IPS-18a (cell line): ENCODE data around the gene FSCB.
"Not testable (repeated sequence)": the region's sequence is repeated elsewhere in the genome, so short reads cannot be mapped to it uniquely, and the experiment has no call there.

Experiments
- H3K27ac ChIP-seq: one replicate; pipeline ENCODE4 v1.5.1; 2013; ENCODE audit warnings: low read length
- H3K27me3 ChIP-seq: one replicate; pipeline ENCODE4 v1.6.1; 2013; ENCODE audit warnings: mild to moderate bottlenecking, low read length; ENCODE audit not compliant: control insufficient read depth, insufficient read depth
- H3K36me3 ChIP-seq: one replicate; pipeline ENCODE4 v1.6.1; 2013; ENCODE audit warnings: low read depth, low read length; ENCODE audit not compliant: control insufficient read depth
- H3K4me1 ChIP-seq: one replicate; pipeline ENCODE4 v1.6.1; 2013; ENCODE audit warnings: low read depth, low read length; ENCODE audit not compliant: control insufficient read depth
- H3K4me3 ChIP-seq: one replicate; pipeline ENCODE4 v1.5.1; 2013; ENCODE audit warnings: low read length
- H3K9ac ChIP-seq: one replicate; pipeline ENCODE4 v1.6.1; 2013; ENCODE audit warnings: mild to moderate bottlenecking, low read length, moderate library complexity
- H3K9me3 ChIP-seq: one replicate; pipeline ENCODE4 v1.6.1; 2013; ENCODE audit warnings: low read depth, low read length; ENCODE audit not compliant: control insufficient read depth

Gene FSCB, protein sequence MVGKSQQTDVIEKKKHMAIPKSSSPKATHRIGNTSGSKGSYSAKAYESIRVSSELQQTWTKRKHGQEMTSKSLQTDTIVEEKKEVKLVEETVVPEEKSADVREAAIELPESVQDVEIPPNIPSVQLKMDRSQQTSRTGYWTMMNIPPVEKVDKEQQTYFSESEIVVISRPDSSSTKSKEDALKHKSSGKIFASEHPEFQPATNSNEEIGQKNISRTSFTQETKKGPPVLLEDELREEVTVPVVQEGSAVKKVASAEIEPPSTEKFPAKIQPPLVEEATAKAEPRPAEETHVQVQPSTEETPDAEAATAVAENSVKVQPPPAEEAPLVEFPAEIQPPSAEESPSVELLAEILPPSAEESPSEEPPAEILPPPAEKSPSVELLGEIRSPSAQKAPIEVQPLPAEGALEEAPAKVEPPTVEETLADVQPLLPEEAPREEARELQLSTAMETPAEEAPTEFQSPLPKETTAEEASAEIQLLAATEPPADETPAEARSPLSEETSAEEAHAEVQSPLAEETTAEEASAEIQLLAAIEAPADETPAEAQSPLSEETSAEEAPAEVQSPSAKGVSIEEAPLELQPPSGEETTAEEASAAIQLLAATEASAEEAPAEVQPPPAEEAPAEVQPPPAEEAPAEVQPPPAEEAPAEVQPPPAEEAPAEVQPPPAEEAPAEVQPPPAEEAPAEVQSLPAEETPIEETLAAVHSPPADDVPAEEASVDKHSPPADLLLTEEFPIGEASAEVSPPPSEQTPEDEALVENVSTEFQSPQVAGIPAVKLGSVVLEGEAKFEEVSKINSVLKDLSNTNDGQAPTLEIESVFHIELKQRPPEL

DNA sequence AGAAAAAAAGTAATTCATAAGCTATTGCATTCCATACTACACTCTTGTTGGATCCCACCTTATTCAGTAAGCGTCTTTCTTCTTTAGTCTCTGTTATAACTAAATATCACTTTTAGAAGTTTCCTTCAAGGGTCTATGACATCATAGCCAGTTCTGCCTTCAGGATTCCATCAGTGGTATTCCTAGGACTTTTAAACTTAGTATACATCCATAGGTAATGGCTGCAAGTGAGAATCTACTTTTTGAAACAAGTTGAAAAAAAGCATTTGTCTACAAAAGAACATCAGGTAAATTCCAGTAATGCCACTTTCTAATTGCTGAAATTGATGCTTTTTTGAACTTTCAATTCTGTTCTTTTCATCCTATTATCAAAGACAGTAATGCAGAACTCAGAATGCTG is at the start of gene FSCB:
Gene FSCB (minus strand): TSS at position 101 of the 400 bp plus-strand sequence. CDS start 296 bp downstream, outside the sequence.
- no peaks in the 10 kb centered on the region for H3K27me3 ChIP-seq
- no peak within 1 kb of the TSS for H3K9ac ChIP-seq

DNA sequence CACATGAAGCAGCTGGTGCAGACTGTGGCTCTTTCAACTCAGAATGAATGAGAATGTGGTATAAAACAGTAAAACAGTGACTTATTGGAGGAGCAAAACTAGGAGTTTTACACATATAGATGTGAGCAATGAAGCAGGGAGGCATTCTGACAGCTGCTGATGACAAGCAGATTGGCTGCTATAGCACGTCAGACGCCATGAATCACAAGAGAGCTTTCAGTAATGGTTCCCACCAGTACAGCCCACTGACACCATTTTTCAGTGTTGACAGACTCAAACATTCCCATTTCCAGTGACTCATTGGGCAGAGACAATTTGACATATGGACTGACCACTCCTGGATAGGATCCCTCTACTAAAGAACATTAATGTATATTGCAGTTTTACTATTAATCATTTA is 24.6 kb upstream of the FSCB start:
- H3K9ac ChIP-seq = no peak overlapping the region
- no peaks in the 10 kb centered on the region for H3K4me1 ChIP-seq
- no peaks in the 10 kb centered on the region for H3K27me3 ChIP-seq
- no peak overlapping the region for H3K4me3 ChIP-seq
- H3K9me3 ChIP-seq = no peaks in the 10 kb centered on the region
- H3K27ac ChIP-seq = no peak overlapping the region
- no peaks in the 10 kb centered on the region for H3K36me3 ChIP-seq

More for the DNA sequence above, at the start of gene FSCB:
- Histone ChIP-seq H3K9me3 (no peaks in the 10 kb centered on the region), H3K4me1 (no peaks in the 10 kb centered on the region), H3K27ac (no peak within 1 kb of the TSS), H3K4me3 (no peak within 1 kb of the TSS), H3K36me3 (no peaks in the 10 kb centered on the region)

DNA sequence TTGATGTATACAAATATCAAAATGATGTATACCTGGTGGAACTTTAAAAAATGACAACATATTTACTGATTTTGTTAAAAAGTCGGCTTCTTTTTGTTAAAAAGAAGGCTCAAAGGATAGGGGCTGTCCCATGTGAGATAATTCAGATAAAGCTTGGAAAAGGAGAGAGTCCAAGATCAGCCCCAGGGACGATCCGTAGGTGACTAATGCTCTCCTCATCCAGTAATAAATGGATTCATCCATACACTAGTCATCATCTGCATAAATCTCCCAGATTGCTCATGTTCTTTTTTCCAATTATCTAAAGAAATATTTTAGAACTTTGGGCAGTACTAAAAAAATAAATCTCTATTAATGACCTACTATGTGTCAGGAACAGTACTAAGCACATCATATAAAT is 23.4 kb upstream of the FSCB start:
- Histone ChIP-seq H3K9ac (no peak overlapping the region), H3K4me1 (no peaks in the 10 kb centered on the region), H3K36me3 (no peaks in the 10 kb centered on the region), H3K27ac (no peak overlapping the region), H3K27me3 (no peaks in the 10 kb centered on the region), H3K4me3 (no peak overlapping the region), H3K9me3 (no peaks in the 10 kb centered on the region)

DNA sequence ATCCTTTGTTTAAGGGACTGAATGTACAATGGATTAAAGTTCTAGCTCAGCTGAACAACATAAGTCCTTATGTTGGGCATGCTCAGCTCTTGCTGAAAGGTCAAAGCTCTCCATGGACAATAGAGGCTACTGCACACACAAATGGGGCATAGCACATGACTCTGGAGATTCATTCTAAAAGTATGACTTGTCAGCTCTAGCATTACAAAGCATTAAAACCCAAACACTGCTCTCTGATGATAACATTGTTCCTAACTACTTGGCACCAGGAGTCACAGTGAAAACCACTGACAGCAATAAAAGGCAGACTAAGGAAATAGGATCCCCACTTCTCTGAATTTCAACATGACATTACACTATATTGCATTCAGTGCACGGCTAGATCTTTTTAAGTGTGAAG is 21.9 kb upstream of the FSCB start:
- no peak overlapping the region for H3K9ac ChIP-seq
- no peaks in the 10 kb centered on the region for H3K4me1 ChIP-seq
- no peaks in the 10 kb centered on the region for H3K36me3 ChIP-seq
- no peaks in the 10 kb centered on the region for H3K9me3 ChIP-seq
- H3K27ac ChIP-seq = no peak overlapping the region
- no peaks in the 10 kb centered on the region for H3K27me3 ChIP-seq
- H3K4me3 ChIP-seq = no peak overlapping the region

DNA sequence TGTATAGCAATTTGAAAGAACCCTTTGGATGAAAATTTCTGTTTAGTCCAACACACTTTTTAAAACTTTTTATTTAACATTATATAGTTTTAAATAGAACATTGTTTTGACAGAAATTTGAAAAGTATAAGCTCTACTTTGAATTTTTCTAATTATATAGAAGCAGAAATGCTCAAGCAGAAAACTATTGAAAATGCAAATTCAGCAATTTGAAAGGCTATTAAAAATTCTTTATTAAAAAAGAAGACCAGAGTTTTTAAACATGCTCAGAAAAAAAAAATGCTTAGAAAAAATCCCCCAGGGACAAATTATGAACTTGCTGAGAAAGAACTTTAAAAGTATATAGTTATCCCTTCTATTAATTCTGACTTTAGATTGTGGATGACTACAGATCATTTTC is 21.1 kb upstream of the FSCB start:
- no peak overlapping the region for H3K4me3 ChIP-seq
- no peak overlapping the region for H3K27ac ChIP-seq
- H3K9me3 ChIP-seq = no peaks in the 10 kb centered on the region
- no peak overlapping the region for H3K9ac ChIP-seq
- no peaks in the 10 kb centered on the region for H3K27me3 ChIP-seq
- H3K36me3 ChIP-seq = no peaks in the 10 kb centered on the region
- H3K4me1 ChIP-seq = no peaks in the 10 kb centered on the region

DNA sequence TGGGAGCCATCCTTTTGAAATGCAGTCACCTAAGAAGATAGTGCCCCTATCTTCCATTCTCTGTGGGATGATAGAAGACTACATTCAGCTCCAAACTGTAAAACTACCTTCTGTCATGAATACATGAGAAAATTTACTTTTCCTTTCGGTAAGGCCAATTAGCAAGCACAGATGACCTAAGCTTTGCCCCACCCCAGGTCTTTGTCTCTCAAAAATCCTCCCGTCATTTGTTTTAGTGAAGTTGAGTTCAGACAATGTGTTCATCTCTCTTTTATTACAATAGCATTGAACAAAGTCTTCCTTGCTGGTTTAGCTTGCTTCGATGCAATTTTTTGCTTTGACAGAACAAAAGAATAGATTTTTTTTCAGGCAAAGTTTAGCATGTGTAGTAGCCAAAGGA is 18.2 kb upstream of the FSCB start:
- H3K36me3 ChIP-seq = no peaks in the 10 kb centered on the region
- H3K27me3 ChIP-seq = no peaks in the 10 kb centered on the region
- no peak overlapping the region for H3K4me3 ChIP-seq
- no peak overlapping the region for H3K27ac ChIP-seq
- H3K9ac ChIP-seq = no peak overlapping the region
- no peaks in the 10 kb centered on the region for H3K4me1 ChIP-seq
- no peaks in the 10 kb centered on the region for H3K9me3 ChIP-seq

DNA sequence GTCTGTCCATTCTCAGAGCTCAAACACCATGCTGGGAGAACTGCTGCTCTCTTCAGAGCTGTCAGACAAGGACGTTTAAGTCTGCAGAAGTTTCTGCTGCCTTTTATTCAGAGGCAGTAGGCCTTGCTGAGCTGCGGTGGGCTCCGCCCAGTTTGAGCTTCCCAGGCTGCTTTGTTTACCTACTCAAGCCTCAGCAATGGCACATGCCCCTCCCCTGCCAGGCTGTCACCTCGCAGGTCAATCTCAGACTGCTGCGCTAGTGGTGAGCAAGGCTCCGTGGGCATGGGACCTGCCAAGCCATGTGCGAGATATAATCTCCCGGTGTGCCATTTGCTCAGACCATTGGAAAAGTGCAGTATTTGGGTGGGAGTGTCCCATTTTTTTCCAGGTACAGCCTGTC is 8.6 kb upstream of the FSCB start:
- H3K9me3 ChIP-seq, H3K27ac ChIP-seq, H3K4me3 ChIP-seq, H3K27me3 ChIP-seq, H3K9ac ChIP-seq, H3K4me1 ChIP-seq, H3K36me3 ChIP-seq: not testable (repeated sequence)

DNA sequence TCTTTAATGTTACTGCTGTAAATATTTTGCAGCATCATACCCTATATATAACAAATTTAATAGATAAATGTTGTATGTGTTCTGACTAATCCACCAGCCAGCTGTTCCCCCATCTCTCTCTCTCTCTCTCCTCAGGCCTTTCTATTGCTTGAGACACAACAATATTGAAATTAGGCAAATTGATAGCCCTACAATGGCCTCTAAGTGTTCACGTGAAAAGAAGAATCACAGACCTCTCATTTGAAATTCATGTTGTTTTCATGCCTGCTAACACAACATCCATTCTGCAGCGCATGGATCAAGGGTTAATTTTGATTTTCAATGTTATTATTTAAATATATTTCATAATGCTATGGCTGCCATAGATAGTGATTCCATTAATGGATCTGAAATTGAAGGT is 1.8 kb upstream of the FSCB start:
- Histone ChIP-seq H3K9ac (no peak overlapping the region), H3K4me1 (no peaks in the 10 kb centered on the region), H3K4me3 (no peak overlapping the region), H3K27me3 (no peaks in the 10 kb centered on the region), H3K9me3 (no peaks in the 10 kb centered on the region), H3K36me3 (no peaks in the 10 kb centered on the region), H3K27ac (no peak overlapping the region)

DNA sequence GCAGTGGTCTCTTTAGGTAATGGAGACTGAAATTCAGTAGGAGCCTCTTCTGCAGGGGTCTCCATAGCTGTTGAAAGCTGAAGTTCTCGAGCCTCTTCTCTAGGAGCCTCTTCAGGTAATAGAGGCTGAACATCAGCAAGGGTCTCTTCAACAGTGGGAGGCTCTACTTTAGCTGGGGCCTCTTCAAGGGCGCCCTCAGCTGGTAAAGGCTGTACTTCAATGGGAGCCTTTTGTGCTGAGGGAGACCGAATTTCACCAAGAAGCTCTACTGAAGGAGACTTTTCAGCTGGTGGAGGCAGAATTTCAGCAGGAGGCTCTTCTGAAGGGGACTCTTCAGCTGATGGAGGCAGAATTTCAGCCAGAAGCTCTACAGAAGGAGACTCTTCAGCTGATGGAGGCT is 1.5 kb downstream of the FSCB start:
- H3K4me1 ChIP-seq = no peaks in the 10 kb centered on the region
- no peaks in the 10 kb centered on the region for H3K36me3 ChIP-seq
- H3K27me3 ChIP-seq = no peaks in the 10 kb centered on the region
- H3K9me3 ChIP-seq = no peaks in the 10 kb centered on the region
- H3K9ac ChIP-seq = no peak overlapping the region
- no peak overlapping the region for H3K4me3 ChIP-seq
- no peak overlapping the region for H3K27ac ChIP-seq

DNA sequence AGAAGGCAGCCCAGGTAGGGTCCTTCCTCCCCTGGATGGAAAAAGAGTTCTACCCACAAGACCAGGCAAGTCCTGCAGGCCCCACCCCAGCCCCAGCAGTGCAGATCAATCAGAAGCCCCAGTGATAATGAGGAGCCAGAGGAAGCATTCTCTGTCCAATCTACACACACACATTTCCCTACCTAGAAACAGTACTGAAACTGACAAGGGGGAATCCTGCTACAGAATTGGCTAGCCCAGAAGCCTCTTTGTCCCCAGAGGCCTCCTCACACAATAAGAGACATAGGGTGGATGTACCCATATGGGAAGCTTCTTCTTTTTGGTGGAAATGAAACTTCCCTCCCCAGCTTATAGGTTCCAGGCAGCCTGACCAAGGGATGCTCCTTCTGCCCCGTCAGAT is 9.9 kb downstream of the FSCB start:
- no peak overlapping the region for H3K27ac ChIP-seq
- no peaks in the 10 kb centered on the region for H3K4me1 ChIP-seq
- no peaks in the 10 kb centered on the region for H3K27me3 ChIP-seq
- H3K9me3 ChIP-seq = no peaks in the 10 kb centered on the region
- no peak overlapping the region for H3K4me3 ChIP-seq
- H3K9ac ChIP-seq = no peak overlapping the region
- H3K36me3 ChIP-seq = no peaks in the 10 kb centered on the region

DNA sequence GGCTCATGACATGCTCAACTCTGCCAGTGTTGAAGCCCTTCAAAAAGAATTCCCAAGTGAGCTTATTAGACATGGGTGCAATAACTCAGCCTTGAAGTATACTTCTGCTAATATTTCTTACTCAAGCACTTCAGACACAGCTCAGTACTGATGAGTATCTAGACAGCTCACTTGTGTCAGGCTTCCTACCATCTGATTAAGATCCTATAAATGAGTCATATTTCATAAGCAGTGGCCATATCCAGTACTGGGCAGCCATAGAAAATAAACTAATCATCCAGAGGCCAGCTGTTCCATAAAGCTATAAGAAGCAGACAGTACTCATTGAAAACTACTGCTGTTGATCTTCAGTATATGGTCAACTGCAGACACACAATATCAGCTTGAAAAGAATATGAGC is 12.9 kb downstream of the FSCB start:
- no peak overlapping the region for H3K9ac ChIP-seq
- H3K9me3 ChIP-seq = no peaks in the 10 kb centered on the region
- no peak overlapping the region for H3K4me3 ChIP-seq
- H3K4me1 ChIP-seq = no peaks in the 10 kb centered on the region
- no peaks in the 10 kb centered on the region for H3K27me3 ChIP-seq
- H3K27ac ChIP-seq = no peak overlapping the region
- H3K36me3 ChIP-seq = no peaks in the 10 kb centered on the region

DNA sequence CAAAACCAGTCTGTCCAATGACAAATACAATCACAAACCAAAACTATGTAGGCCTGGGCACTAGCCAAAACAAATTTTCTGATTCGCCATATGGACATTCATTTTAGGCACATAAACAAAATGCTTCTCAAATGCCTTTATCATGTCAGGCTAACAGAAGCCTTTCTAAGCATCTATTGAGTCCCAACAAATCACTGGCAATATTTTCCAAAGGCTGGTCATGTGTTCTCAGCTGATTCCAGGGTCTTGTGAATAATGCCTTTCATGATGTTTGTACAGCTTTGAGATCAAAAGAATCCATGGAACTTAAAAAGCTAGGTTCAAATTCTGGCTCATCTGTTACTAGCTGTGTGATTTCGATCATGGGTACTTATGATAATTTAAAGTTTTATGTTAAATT is 16.1 kb downstream of the FSCB start:
- Histone ChIP-seq H3K9ac (no peak overlapping the region), H3K36me3 (no peaks in the 10 kb centered on the region)

More for the DNA sequence above, 16.1 kb downstream of the FSCB start:
- H3K27ac ChIP-seq = no peak overlapping the region
- H3K27me3 ChIP-seq = no peaks in the 10 kb centered on the region
- H3K9me3 ChIP-seq = no peaks in the 10 kb centered on the region
- no peaks in the 10 kb centered on the region for H3K4me1 ChIP-seq
- no peak overlapping the region for H3K4me3 ChIP-seq
